Inflammatory macrophage treated with lipopolysaccharide for 4 hours (primary cell): ENCODE results near the gene SLC66A2.
"Not testable (repeated sequence)": the region's sequence is repeated elsewhere in the genome, so short reads cannot be mapped to it uniquely, and the experiment has no call there.

Source experiments
- DNase-seq: peaks from one replicate; pipeline ENCODE4 v3.0.0-alpha.2; 2020

Gene SLC66A2

DNA sequence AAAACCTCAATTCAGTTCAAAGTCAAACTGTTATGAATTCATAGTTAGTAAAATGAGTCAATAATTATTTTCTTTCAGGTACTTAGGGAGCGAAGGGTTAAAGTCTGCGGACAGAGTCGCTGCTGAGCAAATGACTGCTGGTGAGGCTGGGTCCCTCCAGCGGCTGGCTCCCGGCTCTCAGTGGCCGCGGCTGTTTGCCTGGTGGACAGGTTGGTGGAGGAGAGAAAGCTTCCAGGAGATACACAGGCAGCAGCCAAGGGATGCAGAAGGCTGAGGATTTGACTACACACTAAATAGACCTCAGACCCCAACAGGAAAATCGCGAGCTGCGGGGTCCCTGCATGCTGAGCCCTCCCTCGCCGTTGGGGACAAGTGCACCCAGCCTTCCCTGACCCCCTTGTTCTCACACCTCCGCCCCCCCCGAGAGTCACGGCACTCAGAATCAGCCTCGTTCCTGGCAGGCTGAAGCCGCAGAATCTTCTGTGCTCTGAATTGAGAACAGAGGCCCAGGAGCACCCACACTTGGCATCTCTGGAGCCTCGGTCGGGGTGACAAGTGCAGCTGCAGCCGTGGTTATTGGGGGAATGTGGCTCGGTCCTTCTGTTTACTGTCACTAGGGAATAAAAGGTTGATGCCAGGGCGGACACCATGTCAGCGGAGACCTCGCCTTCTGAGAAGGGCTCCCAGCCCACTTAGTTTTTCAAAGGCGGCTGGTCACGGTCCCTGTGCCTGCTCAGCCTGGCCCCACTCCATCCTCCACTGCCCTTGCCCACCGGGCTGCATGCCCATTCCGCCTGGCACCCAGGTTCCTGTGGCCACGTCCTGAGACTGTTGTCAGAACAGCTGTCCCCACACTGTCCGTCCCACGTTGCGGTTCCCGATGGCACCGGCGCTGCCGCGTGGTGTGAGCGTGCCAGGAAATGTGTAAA lies 74.0 kb downstream of the SLC66A2 start:
- DNase-seq = no peak

GRCh38 chr18:79876497-79876896 lies 75.0 kb downstream of the SLC66A2 start:
- DNase-seq = no peak

- DNase-seq = no peak
Observed at GRCh38 chr18:79875931-79876461, 75.5 kb downstream of the SLC66A2 start.

- no peak for DNase-seq
Observed at GRCh38 chr18:79875531-79875919, 75.9 kb downstream of the SLC66A2 start.

- no peak for DNase-seq
Observed at GRCh38 chr18:79874553-79875530, 76.6 kb downstream of the SLC66A2 start.

DNA sequence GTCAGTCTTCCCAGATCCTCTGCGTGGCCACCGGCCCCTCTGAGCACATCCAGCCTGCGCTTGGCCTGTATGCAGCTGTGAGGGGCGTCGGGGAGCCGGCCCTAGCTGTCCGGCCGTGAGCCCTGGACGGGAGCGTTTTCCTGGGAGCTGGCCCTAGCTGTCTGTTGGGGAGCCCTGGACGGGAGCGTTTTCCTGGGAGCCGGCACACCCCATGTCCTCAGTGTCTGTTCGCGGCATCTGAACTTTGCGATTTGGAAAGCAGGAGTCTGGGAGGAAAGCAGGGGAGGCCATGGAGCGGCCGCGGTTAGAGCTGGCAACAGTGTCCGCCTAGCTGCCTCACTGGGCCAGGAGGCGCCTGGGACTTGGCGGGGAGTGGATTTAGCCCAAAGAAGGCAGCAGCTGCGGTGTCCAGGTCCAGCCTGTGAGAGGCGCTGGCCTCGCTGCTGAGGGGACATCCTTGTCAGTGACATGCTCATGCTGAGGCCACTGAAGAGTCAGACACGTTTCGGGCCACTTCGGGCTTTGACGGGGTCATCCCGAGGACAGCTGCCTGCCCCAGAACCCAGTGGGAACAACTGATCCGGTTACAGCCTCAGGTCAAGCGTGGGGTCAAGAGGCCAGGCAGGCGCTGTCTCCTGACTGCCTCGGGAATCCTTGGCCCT lies 77.9 kb downstream of the SLC66A2 start:
- no peak for DNase-seq

DNA sequence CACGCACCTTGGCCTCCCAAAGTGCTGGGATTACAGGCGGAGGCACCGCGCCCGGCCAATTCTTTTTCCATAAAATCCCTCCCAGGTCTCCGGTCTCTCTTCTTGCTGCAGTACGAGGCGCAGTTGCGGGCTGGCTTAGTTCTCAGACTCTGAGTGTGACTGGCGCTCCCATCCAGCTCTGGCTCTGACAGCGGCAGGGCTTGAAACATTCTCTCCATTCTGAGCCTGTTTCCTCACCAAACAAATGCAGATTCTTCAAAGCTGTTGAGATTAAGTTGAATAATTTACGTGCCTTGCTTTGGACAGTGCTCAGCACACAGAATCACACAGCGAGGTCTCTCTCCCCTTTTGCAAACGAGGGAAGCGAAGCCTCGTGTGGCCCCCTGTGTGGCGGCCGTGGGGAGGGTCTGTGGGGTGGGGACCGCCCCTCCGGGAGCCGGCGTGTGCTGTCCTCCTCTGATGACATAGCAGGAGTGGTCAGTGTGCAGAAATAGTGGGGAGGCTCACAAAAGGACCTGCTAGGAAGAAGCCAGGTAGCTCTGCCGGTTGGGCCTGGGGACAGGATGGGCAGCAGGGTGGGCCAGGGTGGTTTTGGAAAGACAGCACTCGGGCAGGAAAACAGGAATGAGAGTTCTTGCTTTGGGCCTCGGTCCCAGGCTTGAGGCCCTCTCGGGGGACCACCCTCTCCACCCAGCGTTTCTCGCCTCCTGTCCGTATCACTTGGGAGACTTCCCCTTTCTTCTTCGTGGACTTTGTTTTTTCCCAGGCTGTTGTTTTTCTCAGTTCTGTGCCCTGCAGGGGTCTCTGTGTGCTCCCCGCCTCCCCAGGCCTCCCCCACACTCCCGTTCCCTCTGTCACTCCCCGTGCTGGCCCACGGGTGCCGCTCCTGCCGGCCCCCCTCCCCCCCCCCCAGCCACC lies 78.7 kb downstream of the SLC66A2 start:
- DNase-seq = no peak

DNA sequence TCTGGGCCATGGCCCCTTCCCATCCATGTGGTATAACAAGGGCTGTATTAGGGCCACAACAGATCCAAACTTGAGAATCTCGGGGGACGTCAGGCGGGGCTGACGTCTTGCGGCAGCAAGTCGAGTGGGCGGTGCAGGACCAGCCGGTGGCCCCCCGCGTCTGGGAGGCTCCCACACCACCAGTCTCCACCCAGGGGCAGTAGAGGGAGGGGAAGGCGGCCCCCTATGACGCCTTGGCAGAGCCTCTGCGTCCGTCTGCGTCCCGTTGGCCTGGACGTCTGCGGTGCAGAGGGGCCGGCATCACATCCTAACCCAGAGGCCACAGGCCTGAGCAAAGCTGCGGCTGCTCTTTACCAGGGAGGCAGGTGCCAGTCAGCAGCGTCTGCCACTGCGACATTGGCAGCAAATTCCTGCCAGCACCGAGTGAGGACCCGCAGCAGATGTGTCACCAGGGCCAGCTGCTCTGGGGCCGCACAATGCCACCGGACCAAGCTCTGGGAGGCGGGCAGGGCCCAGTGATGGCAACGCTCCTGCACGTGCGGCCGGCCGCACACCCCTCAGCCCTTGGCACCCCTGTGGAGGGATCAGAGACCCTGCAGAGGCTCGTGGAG lies 79.9 kb downstream of the SLC66A2 start:
- DNase-seq = no peak

DNA sequence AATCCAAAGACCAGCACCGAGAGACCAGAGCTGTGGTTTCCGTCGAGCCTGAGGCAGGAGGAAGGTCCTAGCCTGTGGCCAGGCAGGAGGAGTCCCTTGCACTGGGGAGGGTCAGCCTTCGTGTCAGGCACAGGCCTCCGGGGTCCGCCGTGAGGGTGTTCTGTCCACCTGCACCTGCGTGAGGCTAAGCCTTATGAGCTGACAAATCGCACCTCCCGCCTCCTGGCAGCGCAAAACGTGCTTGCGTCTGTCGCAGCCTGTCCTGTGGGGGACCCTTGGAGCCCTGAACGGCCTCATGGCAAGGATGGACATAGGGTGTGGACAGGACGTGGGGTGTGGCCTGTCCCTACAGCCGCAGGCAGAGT lies 80.4 kb downstream of the SLC66A2 start:
- DNase-seq = no peak

- no peak for DNase-seq
Observed at GRCh38 chr18:79870301-79871025, 81.0 kb downstream of the SLC66A2 start.

DNA sequence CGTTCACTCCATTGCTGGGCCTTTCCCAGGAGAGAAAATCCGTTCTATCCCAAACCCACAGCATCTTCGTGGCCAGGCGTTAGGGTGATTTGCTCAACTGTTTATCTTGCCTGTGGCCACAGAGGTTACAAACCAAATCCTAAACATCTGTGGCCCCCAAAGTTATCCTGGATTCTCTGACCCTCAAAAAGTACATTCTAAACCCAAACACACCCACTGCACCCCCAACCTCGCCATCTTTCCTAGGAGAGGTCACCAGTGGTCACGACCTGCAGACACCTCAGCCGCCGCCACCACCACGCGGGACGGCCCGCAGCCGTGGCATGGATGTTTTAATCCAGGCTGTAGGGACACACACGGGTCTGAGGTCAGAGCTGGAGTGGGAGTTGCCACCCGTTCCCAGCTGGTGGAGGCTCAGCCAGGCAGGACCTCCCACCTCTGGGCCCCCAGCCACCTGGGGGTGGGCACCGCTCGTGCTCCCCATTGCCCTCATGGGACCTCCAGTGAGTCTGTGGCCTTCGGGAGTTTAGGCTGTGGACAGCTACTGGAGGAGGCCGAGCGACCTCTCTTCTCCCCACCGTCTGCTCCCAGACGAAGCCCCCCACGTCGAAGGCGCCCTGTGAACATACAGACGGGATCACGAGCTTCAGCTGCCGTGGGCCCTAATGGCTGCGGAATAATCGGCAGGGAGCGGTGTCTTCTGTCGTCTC lies 81.7 kb downstream of the SLC66A2 start:
- DNase-seq = no peak

- DNase-seq = no peak
Observed at GRCh38 chr18:79868811-79869541, 82.5 kb downstream of the SLC66A2 start.

DNA sequence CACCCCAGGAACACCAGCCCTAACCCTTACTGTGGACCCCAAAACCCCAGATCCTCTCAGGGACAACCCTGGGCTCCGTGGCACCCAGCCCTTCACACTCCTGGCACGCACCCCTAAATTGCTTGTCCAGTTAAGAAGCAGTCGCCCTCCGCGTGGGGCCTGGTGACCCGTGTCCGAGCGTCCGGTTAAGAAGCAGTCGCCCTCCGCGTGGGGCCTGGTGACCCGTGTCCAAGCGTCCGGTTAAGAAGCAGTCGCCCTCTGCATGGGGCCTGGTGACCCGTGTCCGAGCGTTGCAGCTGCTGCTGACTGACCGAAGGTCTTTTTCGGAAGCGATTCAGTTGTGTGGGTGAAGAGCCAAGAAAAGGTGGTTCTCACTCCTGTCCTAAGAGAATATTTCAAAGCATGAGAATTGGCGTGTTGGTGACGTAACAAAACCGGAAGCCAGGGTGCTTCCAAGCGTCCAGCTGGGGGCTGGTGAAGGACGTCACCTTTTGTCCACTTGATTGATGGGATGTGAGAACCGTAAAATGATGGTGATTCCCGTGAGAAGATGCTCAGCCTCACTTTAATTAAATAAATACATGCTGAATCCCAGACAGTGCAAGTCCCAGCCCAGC lies 83.2 kb downstream of the SLC66A2 start:
- no peak for DNase-seq

DNA sequence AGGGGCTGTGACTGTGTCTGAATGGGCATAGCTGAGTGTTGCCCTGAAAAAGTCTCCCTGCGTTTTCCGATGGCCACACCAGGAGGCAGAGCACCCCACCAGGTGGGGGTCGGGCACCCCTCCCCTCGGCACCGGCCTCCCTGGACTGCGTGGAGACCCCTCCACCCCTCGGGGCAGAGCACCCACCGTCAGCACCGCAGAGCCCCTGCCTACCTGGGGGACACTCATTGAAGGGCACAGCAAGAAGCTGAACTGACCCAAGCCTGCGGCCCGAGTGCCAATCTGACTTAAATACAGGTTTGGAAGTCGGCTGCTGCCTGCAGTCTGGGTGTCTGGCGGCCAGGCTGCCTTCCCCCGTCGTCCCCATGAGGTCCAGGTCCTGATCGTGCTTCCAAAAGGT lies 83.8 kb downstream of the SLC66A2 start:
- DNase-seq = no peak

GRCh38 chr18:79866889-79867574 lies 84.4 kb downstream of the SLC66A2 start:
- DNase-seq = no peak

DNA sequence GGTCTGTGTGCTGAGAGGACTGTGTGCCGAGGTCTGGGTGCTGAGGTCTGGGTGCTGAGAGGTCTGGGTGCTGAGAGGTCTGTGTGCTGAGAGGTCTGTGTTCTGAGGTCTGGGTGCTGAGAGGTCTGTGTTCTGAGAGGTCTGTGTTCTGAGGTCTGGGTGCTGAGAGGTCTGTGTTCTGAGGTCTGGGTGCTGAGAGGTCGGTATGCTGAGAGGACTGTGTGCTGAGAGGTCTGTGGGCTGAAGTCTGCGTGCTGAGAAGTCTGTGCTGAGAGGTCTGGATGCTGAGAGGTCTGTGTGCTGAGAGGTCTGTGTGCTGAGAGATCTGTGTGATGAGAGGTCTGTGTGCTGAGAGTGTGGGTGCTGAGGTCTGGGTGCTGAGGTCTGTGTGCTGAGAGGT lies 85.5 kb downstream of the SLC66A2 start:
- DNase-seq = not testable (repeated sequence)

- not testable (repeated sequence) for DNase-seq
Observed at GRCh38 chr18:79864955-79865354, 86.5 kb downstream of the SLC66A2 start.
